Smooth muscle cell (in vitro differentiated cells): ENCODE data around the gene CCSAP. TPM values are rescaled to one million over a fixed set of nuclear protein-coding genes. Genes with fewer than 3 reads are reported as not detected.

Experiments
- DNase-seq: peaks from one replicate; lab custom pipeline; 2025; ENCODE audit not compliant: unreplicated experiment; lab: John Stamatoyannopoulos, UW
- H2AFZ ChIP-seq: fragments of 200-600 bp; sonication (generic); 2 replicates; pipeline ENCODE4 v1.6.0; 2016; ENCODE audit warnings: antibody characterized with exemption, low read depth, mild to moderate bottlenecking
- H3F3A ChIP-seq: fragments of 200-600 bp; sonication (generic); 2 replicates; pipeline ENCODE4 v1.6.0; 2017; ENCODE audit warnings: antibody characterized with exemption, low read depth
- H3K27ac ChIP-seq: fragments of 200-600 bp; sonication (generic); 2 replicates; pipeline ENCODE4 v1.5.1; 2016; ENCODE audit warnings: low read depth, mild to moderate bottlenecking
- H3K27me3 ChIP-seq: fragments of 200-600 bp; sonication (generic); 2 replicates; pipeline ENCODE4 v1.6.1; 2016; ENCODE audit warnings: low read depth, mild to moderate bottlenecking
- H3K36me3 ChIP-seq: fragments of 200-600 bp; sonication (generic); 2 replicates; pipeline ENCODE4 v1.5.1; 2016; ENCODE audit warnings: low read depth
- H3K4me1 ChIP-seq: fragments of 200-600 bp; sonication (generic); 2 replicates; pipeline ENCODE4 v1.5.1; 2016; ENCODE audit warnings: low read depth
- H3K4me2 ChIP-seq: fragments of 200-600 bp; sonication (generic); 2 replicates; pipeline ENCODE4 v1.6.0; 2016; ENCODE audit warnings: mild to moderate bottlenecking
- H3K4me3 ChIP-seq: fragments of 200-600 bp; sonication (generic); 2 replicates; pipeline ENCODE4 v1.5.1; 2016; ENCODE audit warnings: mild to moderate bottlenecking
- H3K79me2 ChIP-seq: fragments of 200-600 bp; sonication (generic); 2 replicates; pipeline ENCODE4 v1.6.0; 2016; ENCODE audit warnings: low read depth, mild to moderate bottlenecking
- H3K9ac ChIP-seq: fragments of 200-600 bp; sonication (generic); 2 replicates; pipeline ENCODE4 v1.6.0; 2016; ENCODE audit warnings: low read depth
- H3K9me3 ChIP-seq: fragments of 200-600 bp; sonication (generic); replicated peaks from 2 replicates; pipeline ENCODE4 v1.5.1; 2016; ENCODE audit warnings: low read depth
- H4K20me1 ChIP-seq: fragments of 200-600 bp; sonication (generic); 2 replicates; pipeline ENCODE4 v1.6.0; 2016; ENCODE audit warnings: low read depth
- WGBS: methylation state at CpG from one replicate; pipeline ENCODE4 v1.1.7; 2016; ENCODE audit warnings: low lambda C conversion rate; 5-methylcytosine and 5-hydroxymethylcytosine counted together
- polyA plus RNA-seq: library from polyadenylated mRNA; unstranded; fragments of >200 nt; fragmentation: Nextera tagmentation; extraction: Ambion mirVana; gene quantifications from 2 replicates; pipeline ENCODE4 v1.2.1, GENCODE V29; 2016
- total RNA-seq: library from RNA; depleted of rRNA; stranded (reverse); fragments of >200 nt; gene quantifications from 2 replicates; pipeline ENCODE4 v1.2.3, GENCODE V29; 2014
- TF ChIP-seq, protein P1 (sequence below): fragments of 200-600 bp; sonication (generic); IDR thresholded peaks from 2 replicates; pipeline ENCODE4 v1.5.1; 2017; ENCODE audit warnings: borderline replicate concordance, mild to moderate bottlenecking, antibody characterized with exemption; ENCODE audit not compliant: insufficient read depth, poor library complexity, severe bottlenecking

CCSAP gene
- total and polyA plus RNA-seq, 2 experiments from 2014 or later = 2.5 to 12.0 TPM

DNA sequence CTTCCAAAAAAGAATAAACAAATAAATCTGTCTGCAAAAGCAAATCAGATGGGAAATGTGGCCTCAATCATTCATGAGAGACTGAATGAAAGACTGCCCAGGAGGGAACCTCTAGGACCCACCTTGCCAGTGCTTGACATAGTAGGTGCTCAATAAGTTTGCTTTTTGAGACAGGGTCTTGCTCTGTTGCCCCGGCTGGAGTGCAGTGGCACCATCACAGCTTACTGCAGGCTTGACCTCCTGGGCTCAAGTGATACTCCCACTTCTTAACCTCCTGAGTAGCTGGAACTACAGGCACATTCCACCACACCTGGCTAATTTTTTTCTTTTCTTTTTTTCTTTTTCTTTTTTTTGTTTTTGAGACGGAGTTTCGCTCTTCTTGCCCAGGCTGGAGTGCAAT lies 40.3 kb upstream of the CCSAP start:
- H3F3A ChIP-seq = no peaks in the 10 kb centered on the region
- peaks cover 11% of the 10 kb centered on the region for H3K27me3 ChIP-seq
- H3K4me1 ChIP-seq = peaks cover 11% of the 10 kb centered on the region
- DNase-seq = no peak
- no peak overlapping the region for H3K4me2 ChIP-seq
- no peak overlapping the region for H2AFZ ChIP-seq
- no peak overlapping the region for H3K4me3 ChIP-seq
- H3K79me2 ChIP-seq = no peaks in the 10 kb centered on the region
- no peak overlapping the region for H3K9ac ChIP-seq
- TF ChIP-seq, protein P1, sequence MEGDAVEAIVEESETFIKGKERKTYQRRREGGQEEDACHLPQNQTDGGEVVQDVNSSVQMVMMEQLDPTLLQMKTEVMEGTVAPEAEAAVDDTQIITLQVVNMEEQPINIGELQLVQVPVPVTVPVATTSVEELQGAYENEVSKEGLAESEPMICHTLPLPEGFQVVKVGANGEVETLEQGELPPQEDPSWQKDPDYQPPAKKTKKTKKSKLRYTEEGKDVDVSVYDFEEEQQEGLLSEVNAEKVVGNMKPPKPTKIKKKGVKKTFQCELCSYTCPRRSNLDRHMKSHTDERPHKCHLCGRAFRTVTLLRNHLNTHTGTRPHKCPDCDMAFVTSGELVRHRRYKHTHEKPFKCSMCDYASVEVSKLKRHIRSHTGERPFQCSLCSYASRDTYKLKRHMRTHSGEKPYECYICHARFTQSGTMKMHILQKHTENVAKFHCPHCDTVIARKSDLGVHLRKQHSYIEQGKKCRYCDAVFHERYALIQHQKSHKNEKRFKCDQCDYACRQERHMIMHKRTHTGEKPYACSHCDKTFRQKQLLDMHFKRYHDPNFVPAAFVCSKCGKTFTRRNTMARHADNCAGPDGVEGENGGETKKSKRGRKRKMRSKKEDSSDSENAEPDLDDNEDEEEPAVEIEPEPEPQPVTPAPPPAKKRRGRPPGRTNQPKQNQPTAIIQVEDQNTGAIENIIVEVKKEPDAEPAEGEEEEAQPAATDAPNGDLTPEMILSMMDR = no peak
- 97% methylated on average over 3 of the region's 3 CpGs for WGBS
- H3K9me3 ChIP-seq = no peaks in the 10 kb centered on the region
- no peak overlapping the region for H3K27ac ChIP-seq
- no peaks in the 10 kb centered on the region for H4K20me1 ChIP-seq
- no peaks in the 10 kb centered on the region for H3K36me3 ChIP-seq

DNA sequence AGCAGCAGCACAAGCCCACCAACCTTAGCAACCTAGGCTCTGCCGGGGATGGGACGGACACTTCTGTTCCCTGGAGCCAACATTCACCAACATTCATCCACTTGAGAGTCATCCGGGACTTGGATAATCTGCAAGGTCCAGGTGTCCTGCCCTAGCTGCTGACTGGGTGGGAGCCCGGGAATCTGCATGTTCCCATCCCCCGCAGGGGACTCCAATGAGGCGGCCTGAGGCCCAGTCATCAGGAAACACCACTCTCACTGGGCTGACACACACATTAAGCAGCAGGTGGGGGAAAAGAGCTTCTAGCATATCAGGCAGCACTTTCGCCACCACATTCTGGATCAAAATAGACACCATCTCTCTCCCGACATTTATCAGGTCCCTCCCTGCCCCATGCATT lies 38.4 kb upstream of the CCSAP start:
- peaks cover 11% of the 10 kb centered on the region for H3K27me3 ChIP-seq
- no peaks in the 10 kb centered on the region for H3K9me3 ChIP-seq
- no peaks in the 10 kb centered on the region for H3K79me2 ChIP-seq
- H3K4me1 ChIP-seq = peaks cover 11% of the 10 kb centered on the region
- H4K20me1 ChIP-seq = no peaks in the 10 kb centered on the region
- WGBS = 69% methylated on average over 8 of the region's 8 CpGs
- H3F3A ChIP-seq = no peaks in the 10 kb centered on the region
- H3K4me2 ChIP-seq = no peak overlapping the region
- DNase-seq = no peak
- TF ChIP-seq, protein P1 = no peak
- no peak overlapping the region for H3K27ac ChIP-seq
- H3K36me3 ChIP-seq = no peaks in the 10 kb centered on the region
- no peak overlapping the region for H3K4me3 ChIP-seq
- H3K9ac ChIP-seq = no peak overlapping the region
- no peak overlapping the region for H2AFZ ChIP-seq

DNA sequence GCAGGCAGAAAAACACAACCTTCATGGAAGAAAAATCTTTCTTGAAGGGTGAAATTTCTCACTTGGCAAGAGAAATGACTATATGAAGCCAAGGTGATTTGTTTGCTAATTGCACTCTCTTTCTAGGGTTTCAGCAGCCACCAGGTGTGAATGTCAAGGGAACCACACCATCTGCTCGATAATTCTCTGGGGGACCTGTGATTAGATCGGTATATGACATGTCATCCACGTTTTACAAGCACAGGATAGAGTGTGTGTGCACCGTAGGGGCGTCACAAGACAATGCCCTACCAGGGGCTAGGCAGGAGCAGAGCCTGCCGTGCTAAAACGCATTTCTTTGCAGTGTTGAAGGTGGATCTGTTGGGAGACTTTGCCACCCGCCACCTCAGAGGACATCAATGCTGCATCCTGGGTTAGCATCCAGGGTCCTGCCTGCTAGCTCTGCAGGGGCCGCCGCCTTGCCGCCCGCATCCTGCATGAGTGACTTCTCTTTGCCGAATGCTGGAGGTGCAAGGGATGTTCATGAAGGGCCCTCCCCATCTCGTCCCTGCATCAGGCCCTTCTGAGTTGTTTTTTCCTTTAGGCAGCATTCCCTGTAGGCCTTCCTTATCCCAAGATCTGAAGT lies 37.8 kb upstream of the CCSAP start:
- no peaks in the 10 kb centered on the region for H4K20me1 ChIP-seq
- TF ChIP-seq, protein P1 = no peak
- H3K4me3 ChIP-seq = no peak overlapping the region
- 68% methylated on average over 14 of the region's 14 CpGs for WGBS
- H3F3A ChIP-seq = no peaks in the 10 kb centered on the region
- no peak overlapping the region for H2AFZ ChIP-seq
- H3K4me1 ChIP-seq = peaks cover 11% of the 10 kb centered on the region
- no peak overlapping the region for H3K9ac ChIP-seq
- no peak for DNase-seq
- peaks cover 11% of the 10 kb centered on the region for H3K27me3 ChIP-seq
- no peaks in the 10 kb centered on the region for H3K79me2 ChIP-seq
- no peak overlapping the region for H3K4me2 ChIP-seq
- H3K9me3 ChIP-seq = no peaks in the 10 kb centered on the region
- H3K27ac ChIP-seq = no peak overlapping the region
- H3K36me3 ChIP-seq = no peaks in the 10 kb centered on the region

DNA sequence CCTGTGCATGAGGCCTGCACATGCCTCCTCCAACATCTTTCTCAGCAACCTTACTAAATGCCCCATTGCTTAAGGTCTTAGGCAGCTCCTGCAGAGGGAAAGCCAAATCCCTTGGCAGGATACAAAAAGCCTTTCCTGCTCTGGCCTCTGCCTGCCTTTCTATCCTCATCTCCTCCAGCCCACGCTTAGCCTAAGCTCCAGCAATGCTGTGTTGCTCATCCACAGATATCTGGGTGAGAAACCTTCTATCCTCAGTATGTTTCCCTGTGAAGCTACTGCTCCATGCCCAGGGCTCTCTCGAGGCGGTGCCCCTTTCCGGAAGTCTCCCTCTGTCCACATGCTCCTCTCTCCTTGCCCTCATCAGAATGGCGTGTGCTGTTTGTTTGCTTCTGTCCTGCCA lies 37.0 kb upstream of the CCSAP start:
- Histone ChIP-seq H3K36me3 (no peaks in the 10 kb centered on the region), H3F3A (no peaks in the 10 kb centered on the region), H3K4me3 (no peak overlapping the region), H3K4me2 (no peak overlapping the region), H3K79me2 (no peaks in the 10 kb centered on the region), H3K9me3 (no peaks in the 10 kb centered on the region), H3K27ac (no peak overlapping the region), H4K20me1 (no peaks in the 10 kb centered on the region), H3K9ac (no peak overlapping the region), H2AFZ (no peak overlapping the region), H3K4me1 (peaks cover 11% of the 10 kb centered on the region), H3K27me3 (peaks cover 11% of the 10 kb centered on the region)
- TF ChIP-seq, protein P1 = no peak
- no peak for DNase-seq
- WGBS = 30% methylated on average over 5 of the region's 5 CpGs
